ENCODE measurements around the gene DNAJC8. TPM values are rescaled to one million over a fixed set of nuclear protein-coding genes. Genes with fewer than 3 reads are reported as not detected.

DNAJC8 gene
- total and polyA plus RNA-seq, 2 of the 8 experiments (the other 6 are each of a cell fraction or from before 2014, with no cell fraction given) = 116 to 134 TPM

- ChIA-PET CTCF (ENCODE audit: partially characterized antibody) (interaction anchor here (1.2 to 2.3 kb wide), 3 partner anchors 44 to 114 kb away, joined by 3 to 9 read pairs (median 4); no protein-coding TSS in a partner anchor), POLR2A (ENCODE audit: partially characterized antibody) (no interaction called here)
- no peaks in the 10 kb centered on the region for H3K79me1 ChIP-seq (ENCODE audit: low read depth, low read length)
- DNase-seq (ENCODE audit: low read depth in 1 of 2, low spot score in 2 of 2) (no peak), FAIRE-seq (no peak)
- H4K5ac ChIP-seq (ENCODE audit: insufficient read length, low read depth, low read length) = no peak overlapping the region
- H2BK120ac ChIP-seq (replicated peaks; ENCODE audit: low read depth, low read length) = no peak overlapping the region
- no peak overlapping the region for H3K4ac ChIP-seq (replicated peaks; ENCODE audit: insufficient read length, low read depth, low read length)
- peaks cover 15 to 60% (median 43%) of the 10 kb centered on the region in 4 experiments for H3K36me3 ChIP-seq (ENCODE audit: control insufficient read depth in 2 of 4, insufficient read depth in 4 of 4, low read length in 3 of 4)
- H3K4me2 ChIP-seq (ENCODE audit: insufficient read depth in 1 of 2, low read depth in 2 of 2, low read length in 2 of 2) = no peak overlapping the region
- H3K14ac ChIP-seq (ENCODE audit: insufficient read length) = no peak overlapping the region
- no peak overlapping the region for H3K18ac ChIP-seq (ENCODE audit: extremely low read depth, low read length)
- no peak overlapping the region for H3K56ac ChIP-seq (replicated peaks; ENCODE audit: insufficient read length, low read depth, low read length)
- no peak overlapping the region for H2BK20ac ChIP-seq (ENCODE audit: low read length)
- 94% methylated on average over 4 of the region's 4 CpGs; no CpG with 5 or more reads in 1 of the 2 experiments for WGBS, 2 experiments (ENCODE audit: extremely low coverage in 1 of 2, insufficient coverage in 1 of 2, insufficient read length in 1 of 2, insufficient replicate concordance in 2 of 2, low coverage in 1 of 2, low lambda C conversion rate in 2 of 2, missing lambda C conversion rate in 1 of 2)
- H3K9ac ChIP-seq (replicated peaks in 1 of 4; ENCODE audit: extremely low read depth in 1 of 4, low read depth in 3 of 4, low read length in 3 of 4) = no peak overlapping the region
- no peak overlapping the region for H4K91ac ChIP-seq (replicated peaks; ENCODE audit: insufficient read length, low read length)
- no peak overlapping the region for H4K8ac ChIP-seq (ENCODE audit: extremely low read depth, insufficient read depth, low read length)
- H2BK5ac ChIP-seq (ENCODE audit: low read depth, low read length) = no peak overlapping the region
- no peak overlapping the region for H2BK15ac ChIP-seq (ENCODE audit: low read length)
- no peak overlapping the region for H3K23ac ChIP-seq (ENCODE audit: insufficient read length)
- H4K20me1 ChIP-seq (replicated peaks in 1 of 2; ENCODE audit: control insufficient read depth in 1 of 2, insufficient read depth in 2 of 2, low read length in 2 of 2) = no peaks in the 10 kb centered on the region
- H2AFZ ChIP-seq (ENCODE audit: low read length) = no peak overlapping the region
- TF ChIP-seq CBX8 (IDR thresholded peaks at IDR 0.05; ENCODE audit: borderline replicate concordance, low read depth, low read length) (no peak), EGR1 (IDR thresholded peaks at IDR 0.05; ENCODE audit: borderline replicate concordance, low read depth, low read length) (no peak), SRF (IDR thresholded peaks at IDR 0.05; ENCODE audit: low read depth, low read length) (no peak), RXRA (IDR thresholded peaks at IDR 0.05; ENCODE audit: insufficient read depth, low read depth, low read length) (no peak), ASH2L (IDR thresholded peaks at IDR 0.05; ENCODE audit: low read length) (no peak), KDM1A (IDR thresholded peaks at IDR 0.05; ENCODE audit: borderline replicate concordance, low read length) (no peak), SIX5 (IDR thresholded peaks at IDR 0.05; ENCODE audit: low read depth, low read length) (no peak), SAP30 (IDR thresholded peaks at IDR 0.05; ENCODE audit: insufficient read depth, insufficient replicate concordance, low read length) (no peak), CHD1 (IDR thresholded peaks at IDR 0.05; ENCODE audit: low read depth, low read length) (no peak), CTBP2 (IDR thresholded peaks at IDR 0.05; ENCODE audit: borderline replicate concordance, insufficient read depth, insufficient read length, low read length) (no peak)
- H3K27ac ChIP-seq (ENCODE audit: low read depth, low read length) = no peak overlapping the region
- no peak overlapping the region for H2AK5ac ChIP-seq (ENCODE audit: low read depth, low read length)
- no peaks in the 10 kb centered on the region for H3K23me2 ChIP-seq (ENCODE audit: low read depth, low read length)
- no peak overlapping the region for H2BK12ac ChIP-seq (ENCODE audit: low read depth, low read length)
- H3K9me3 ChIP-seq (ENCODE audit: insufficient read depth in 2 of 2, low read depth in 1 of 2, low read length in 1 of 2) = no peaks in the 10 kb centered on the region
- no peaks in the 10 kb centered on the region for H3K27me3 ChIP-seq (replicated peaks in 1 of 4; ENCODE audit: control insufficient read depth in 3 of 4, extremely low read depth in 1 of 4, insufficient read depth in 3 of 4, low read length in 3 of 4)
- H3K79me2 ChIP-seq (ENCODE audit: control insufficient read depth in 1 of 2, insufficient read depth in 2 of 2, low read length in 2 of 2) = no peaks in the 10 kb centered on the region
- H3K4me3 ChIP-seq (ENCODE audit: extremely low read depth in 1 of 4, insufficient read depth in 2 of 4, low read depth in 3 of 4, low read length in 4 of 4) = no peak overlapping the region
- H3K4me1 ChIP-seq (replicated peaks in 1 of 4; ENCODE audit: control insufficient read depth in 3 of 4, insufficient read depth in 4 of 4, low read length in 3 of 4) = no peaks in the 10 kb centered on the region; a peak in 1 of 7 replicates
Observed at GRCh38 chr1:28205243-28205642, 27.6 kb downstream of the DNAJC8 start.
